HT1080 (cell line): Measurements from ENCODE around the gene FHL1. TPM values are rescaled to one million over a fixed set of nuclear protein-coding genes. Genes with fewer than 3 reads are reported as not detected.
"Not testable (repeated sequence)": the region's sequence is repeated elsewhere in the genome, so short reads cannot be mapped to it uniquely, and the experiment has no call there.

Source experiments
- DNase-seq: peaks from one replicate; pipeline ENCODE4 v3.0.0-alpha.2; 2015; ENCODE audit warnings: low read depth
- total RNA-seq: library from RNA; depleted of rRNA; stranded (reverse); fragments of >200 nt; shearing (Covaris generic); gene quantifications from 2 replicates; pipeline ENCODE4 v1.2.3, GENCODE V29; 2014

The FHL1 gene
- total RNA-seq, 1 experiment from 2014 or later, result 97.2 TPM

DNA sequence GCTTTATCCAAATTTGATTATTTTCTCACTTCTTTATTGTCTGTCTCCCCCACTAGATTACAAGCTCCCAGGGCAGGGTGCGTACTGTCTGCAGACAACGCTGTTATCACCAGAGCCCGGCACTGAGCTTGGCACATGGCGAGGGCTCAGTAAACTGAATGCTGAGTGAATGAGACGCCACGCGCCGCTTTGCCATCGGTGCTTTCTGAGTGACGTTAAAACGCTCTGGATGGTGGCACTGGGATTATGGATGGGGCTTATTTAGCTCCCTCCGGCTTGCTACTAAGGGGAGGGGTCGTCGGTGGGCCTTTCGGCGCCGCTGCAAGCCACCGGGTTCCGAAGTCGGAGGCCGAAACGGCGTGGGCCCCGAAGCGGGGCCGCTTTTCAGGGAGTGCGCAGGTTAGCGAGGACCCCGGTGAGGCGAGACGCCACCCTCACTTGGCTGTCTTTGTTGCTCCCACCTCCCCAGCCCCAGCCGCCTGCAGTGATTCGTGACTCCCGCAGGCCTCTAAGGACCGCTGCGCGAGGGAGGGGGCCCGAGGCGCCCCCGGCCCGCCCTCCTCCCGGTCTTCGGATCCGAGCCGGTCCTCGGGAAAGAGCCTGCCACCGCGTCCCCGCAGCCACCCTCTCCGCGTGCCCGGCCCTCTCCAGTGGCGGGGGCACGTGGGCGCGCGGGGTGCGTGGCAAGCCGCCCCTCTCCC is 569 bp upstream of the FHL1 start:
- DNase-seq, result no peak

DNA sequence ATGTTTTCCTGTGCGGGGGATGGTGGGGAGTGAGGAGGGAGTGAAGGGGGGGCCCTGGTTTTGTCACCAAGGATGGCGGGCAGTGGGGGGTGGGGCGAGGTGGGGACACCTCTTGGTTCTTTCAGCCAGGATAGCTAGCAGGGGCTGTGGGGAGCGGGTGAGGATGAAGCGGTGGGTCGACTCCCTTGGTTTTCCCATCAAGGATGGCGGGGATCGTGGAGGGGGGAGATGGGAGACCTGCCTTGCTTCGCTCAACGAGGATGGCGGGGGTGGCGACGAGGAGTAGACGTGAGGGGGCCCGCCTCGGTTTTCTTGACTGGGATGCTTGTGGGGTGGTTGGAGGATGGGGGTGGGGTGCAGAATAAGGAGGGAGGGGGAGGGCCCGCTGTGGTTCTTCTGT is 643 bp downstream of the FHL1 start:
- no peak for DNase-seq

DNA sequence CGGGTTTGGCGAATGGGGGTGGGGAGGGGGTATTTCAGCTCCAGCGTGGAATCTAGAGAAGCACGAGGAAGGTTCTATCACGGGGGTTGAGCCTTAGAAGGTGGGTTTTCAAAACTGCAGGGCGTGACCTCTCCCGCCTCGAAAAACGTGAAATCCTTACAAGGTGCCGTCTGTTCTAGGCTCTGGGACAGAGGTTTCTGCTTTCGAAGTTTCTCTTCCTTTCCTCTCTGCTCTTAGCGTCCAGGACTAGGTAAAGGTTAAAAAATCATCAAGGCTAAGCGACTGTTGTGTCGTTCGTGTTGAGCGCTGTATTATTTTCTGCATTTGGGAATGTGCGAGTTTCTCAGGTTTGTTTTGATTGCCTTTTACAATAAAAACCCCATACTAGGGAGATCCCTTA is 1.1 kb downstream of the FHL1 start:
- no peak for DNase-seq

GRCh38 chrX:136154998-136155397 is 7.7 kb downstream of the FHL1 start:
- no peak for DNase-seq

DNA sequence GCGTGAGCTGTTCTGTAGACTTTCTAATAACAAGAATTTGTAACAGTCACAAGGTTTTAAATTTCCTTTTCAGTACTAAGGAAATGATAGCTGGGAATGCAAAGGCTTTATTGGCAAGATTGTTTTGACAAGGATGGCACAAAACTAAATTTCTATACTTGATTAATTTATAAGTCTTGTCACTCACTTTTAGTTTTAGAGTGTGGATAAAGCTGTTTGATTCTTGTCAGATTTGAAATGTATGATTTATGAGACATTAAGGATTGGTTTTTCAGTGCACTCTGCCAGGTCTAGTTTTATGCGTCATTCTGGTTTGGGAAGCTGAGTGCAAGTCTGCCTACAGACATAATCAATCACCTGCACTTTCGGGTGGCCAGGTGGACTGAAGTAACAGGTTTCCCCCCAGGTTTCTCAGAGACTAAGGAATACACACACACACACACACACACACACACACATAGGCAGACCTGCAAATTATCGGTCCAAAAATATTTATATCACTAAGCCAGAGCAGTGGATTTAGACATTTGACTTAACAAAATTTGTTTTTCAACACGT is 9.3 kb downstream of the FHL1 start:
- DNase-seq, result no peak

GRCh38 chrX:136157187-136157586 is 9.9 kb downstream of the FHL1 start:
- no peak for DNase-seq

DNA sequence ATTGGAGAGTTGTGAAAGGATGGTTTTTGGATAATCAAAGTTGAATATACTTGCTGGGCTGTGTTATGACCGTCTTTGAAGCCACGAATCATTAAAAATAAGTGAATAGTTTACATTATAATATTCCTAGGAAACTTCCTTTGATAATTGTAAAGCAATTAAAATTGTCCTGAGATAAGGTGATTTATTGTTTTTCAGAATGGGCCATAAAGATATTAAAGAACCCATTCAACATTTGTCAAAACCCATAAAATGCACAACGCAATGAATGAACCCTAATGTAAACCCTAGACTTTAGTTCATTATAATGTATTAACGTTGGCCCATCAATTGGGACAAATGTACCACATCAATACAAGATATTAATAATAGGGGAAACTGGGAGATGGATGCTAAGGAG is 11.4 kb downstream of the FHL1 start:
- no peak for DNase-seq

DNA sequence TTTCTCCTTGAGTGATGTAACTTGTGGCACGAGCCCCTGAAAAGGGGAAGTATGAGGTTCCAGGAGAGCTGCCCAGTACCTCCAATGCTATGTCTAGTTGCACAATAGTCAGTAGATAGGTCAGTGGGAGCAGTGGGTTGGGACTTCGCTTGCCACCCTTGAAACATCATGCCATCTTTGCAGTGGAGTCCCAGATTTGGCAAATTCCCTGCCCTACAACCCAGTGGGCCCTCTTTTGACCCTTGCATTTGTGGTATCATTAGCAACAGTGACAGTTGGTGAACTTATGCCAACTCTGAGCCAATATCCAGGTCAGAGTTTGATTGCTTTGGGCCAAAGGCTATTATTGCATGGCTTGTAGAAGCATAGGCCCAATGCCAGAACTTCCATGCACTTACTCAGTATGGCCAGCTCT is 12.3 kb downstream of the FHL1 start:
- no peak for DNase-seq

GRCh38 chrX:136162827-136163570 is 15.7 kb downstream of the FHL1 start:
- DNase-seq, result peak; percentile 59

- DNase-seq, result no peak
Observed at GRCh38 chrX:136163689-136164088, 16.4 kb downstream of the FHL1 start.

DNA sequence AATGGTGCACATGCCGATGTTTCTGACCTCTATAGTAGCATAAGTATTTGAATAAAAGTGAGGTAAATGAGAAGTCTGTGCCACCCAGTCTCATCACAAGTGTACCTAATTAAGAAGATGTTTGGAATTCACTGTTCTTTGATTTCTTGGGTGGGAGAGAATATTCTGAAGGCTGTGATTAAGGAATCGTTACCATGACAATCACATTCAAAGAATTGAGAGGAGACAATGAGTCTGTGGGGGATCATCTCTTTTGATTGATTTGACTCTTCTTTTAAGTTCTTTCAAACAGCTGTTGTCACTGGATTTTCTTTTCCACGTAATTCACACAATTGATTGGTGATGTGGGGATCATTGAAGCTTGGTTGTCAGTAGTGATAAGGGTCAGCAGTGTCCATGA is 18.1 kb downstream of the FHL1 start:
- DNase-seq, result no peak

DNA sequence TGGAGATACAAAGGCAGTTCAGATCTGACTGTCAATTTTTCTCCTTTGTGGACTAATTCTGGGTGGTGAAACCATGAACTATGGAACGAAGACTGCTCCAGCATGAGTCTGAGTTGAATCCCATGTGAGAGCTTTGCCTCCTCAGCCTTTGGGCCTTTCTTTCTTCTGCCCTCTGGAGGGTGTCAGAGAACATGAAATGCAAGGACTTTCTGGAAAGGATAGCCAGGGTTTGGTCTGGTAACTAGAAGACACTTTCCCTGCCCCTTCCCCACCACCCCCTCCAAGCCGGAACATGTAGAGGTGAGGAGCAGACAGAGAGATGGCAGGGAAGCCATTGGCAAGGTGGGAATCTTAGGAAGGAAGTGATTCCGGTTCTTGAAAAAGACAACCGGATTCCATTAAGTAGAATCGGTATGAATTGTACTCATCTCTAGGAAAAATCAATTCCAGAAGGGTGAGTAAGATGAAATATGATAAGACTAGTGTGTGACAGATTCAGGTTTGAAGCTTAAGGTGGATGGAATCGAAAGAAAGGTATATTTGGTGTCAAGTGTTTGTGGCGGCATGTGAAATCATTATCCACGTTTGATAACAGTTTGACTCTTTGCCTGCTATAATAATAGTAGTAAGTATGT is 19.0 kb downstream of the FHL1 start:
- no peak for DNase-seq

DNA sequence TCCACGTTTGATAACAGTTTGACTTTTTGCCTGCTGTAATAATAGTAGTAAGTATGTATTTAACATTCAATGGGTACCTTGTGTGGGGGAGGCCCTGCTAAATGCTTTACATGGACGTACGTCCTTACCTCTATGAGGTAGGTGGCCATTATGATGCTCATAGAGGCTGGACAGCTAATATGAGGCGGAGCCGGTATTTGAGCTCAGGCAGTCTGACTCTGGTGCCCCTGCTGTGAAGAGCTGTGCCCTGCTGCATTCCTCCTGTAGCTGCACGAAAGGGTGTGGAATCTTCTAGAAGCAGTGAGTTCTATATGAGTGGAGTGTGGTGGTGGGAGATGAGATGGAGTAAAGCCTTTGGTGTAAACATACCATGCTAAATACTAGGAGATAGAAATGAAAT is 20.7 kb downstream of the FHL1 start:
- not testable (repeated sequence) for DNase-seq

- peak; percentile 49 for DNase-seq
Observed at GRCh38 chrX:136168929-136169735, 21.8 kb downstream of the FHL1 start.

DNA sequence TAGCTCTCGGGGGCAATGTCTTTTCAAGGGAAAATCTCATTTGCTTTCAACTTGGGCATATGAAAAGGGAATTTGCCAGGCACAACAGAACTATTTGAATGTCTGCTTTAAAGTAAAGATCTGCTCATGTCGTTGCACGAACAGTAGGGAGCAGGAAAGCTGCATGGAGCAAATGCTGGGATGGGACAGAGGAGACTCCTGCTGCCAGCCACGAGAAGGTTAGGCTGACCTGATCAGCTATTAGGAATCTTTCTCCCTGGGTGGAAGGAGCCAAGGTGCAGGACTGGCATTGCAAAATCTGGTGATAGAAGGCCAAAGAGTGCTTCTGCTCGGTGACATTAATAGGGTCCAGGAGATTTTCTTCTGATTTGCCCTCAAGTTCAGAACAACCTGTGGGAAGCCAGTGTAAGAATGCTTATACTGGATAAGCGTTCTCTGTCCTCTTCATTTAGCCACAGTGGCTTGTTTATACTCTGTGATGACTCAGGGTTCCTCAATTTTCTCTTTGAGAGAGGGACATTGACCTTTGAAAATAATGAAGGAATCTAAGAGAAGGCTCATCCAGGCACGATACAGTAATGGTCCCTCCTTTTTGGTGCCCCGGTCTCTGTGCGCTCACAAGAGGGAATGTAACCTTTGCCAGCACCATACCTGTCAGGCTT is 22.9 kb downstream of the FHL1 start:
- DNase-seq, result no peak

DNA sequence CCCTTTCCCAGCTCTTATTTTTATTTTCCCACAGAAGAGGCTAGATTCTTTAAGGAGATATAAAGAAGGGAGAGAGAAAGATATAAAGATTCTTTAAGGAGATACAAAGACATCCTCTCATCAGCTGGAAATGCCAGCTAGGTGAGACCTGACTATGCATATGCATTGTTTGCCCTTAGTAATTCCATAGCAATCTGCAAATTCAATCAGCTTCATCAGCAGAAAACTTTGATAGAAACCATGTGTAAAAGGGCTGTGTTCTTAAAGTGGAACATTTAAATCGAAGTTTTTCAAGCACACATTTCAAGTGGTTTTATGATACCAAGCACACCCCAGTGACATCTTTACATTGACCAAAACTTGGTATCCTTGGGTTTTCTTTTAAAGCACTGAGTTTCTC is 24.1 kb downstream of the FHL1 start:
- no peak for DNase-seq

DNA sequence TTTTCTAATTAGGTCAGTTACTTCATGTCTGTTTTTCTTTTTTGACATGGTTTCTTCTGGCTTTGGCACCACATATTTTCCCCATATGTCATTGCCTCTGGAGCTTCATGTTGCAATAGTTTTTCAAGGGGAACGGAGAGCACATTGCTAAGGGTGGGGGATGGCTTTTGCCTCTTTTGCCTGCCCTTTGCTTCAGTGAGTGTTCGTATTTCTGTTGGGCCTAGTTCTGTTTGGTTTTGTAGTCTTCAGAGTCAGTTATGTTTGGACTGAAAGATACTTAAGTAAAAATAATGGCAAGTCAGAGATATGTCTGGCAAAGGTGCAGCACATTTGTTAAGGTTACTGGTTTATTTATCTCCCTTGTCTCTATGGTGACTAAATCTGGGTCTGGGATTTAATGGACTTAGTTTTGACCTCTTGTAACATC is 29.1 kb downstream of the FHL1 start:
- DNase-seq, result peak; percentile 73

- no peak for DNase-seq
Observed at GRCh38 chrX:136179133-136179532, 31.8 kb downstream of the FHL1 start.

GRCh38 chrX:136182414-136182813 is 35.1 kb downstream of the FHL1 start:
- DNase-seq, result no peak

GRCh38 chrX:136183172-136183571 is 35.8 kb downstream of the FHL1 start:
- no peak for DNase-seq

DNA sequence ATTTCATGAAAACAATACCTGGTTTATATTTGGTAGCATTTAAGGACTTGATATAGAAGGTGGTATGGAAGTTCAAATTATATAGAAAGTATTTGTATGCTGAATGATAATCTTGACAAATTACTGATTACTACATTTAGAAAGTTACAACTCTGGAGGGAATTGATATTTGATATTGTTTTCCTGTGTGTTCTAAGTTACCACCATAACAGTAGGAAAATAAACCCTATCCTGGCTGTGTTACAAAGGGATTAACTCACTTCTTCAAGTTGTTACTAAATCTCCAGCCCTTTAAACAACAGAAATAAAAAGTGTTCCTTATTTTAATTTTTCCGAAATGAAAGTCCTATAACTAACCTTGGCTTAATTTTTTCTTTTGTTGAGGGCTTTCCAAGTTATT is 36.6 kb downstream of the FHL1 start:
- DNase-seq, result no peak
